ENCODE data around the gene TMEM220.
A peak's percentile ranks its signal among the peaks of the same experiment; 100 is the strongest.
"Not testable (repeated sequence)": the region's sequence is repeated elsewhere in the genome, so short reads cannot be mapped to it uniquely, and the experiment has no call there.

Gene TMEM220

GRCh38 chr17:10754861-10755591, 25.2 kb upstream of the TMEM220 start:
- DNase-seq (ENCODE audit: low spot score) = no peak

- DNase-seq (ENCODE audit: low spot score) = peak; percentile 7
Observed at GRCh38 chr17:10754109-10754508, 24.3 kb upstream of the TMEM220 start.

- DNase-seq (ENCODE audit: low spot score) = no peak
Observed at GRCh38 chr17:10752696-10753095, 22.9 kb upstream of the TMEM220 start.

GRCh38 chr17:10751563-10751962, 21.7 kb upstream of the TMEM220 start:
- no peak for DNase-seq (ENCODE audit: low spot score)

- no peak for DNase-seq (ENCODE audit: low spot score)
Observed at GRCh38 chr17:10750210-10750609, 20.4 kb upstream of the TMEM220 start.

- DNase-seq (ENCODE audit: low spot score) = no peak
Observed at GRCh38 chr17:10748531-10749181, 18.8 kb upstream of the TMEM220 start.

GRCh38 chr17:10745231-10745630, 15.4 kb upstream of the TMEM220 start:
- DNase-seq (ENCODE audit: low spot score) = no peak

GRCh38 chr17:10744501-10745000, 14.7 kb upstream of the TMEM220 start:
- peak; percentile 56 for DNase-seq (ENCODE audit: low spot score)

- no peak for DNase-seq (ENCODE audit: low spot score)
Observed at GRCh38 chr17:10743316-10744009, 13.6 kb upstream of the TMEM220 start.

GRCh38 chr17:10742431-10742830, 12.6 kb upstream of the TMEM220 start:
- DNase-seq (ENCODE audit: low spot score) = no peak

- DNase-seq (ENCODE audit: low spot score) = no peak
Observed at GRCh38 chr17:10741416-10742135, 11.8 kb upstream of the TMEM220 start.

GRCh38 chr17:10739386-10739785, 9.6 kb upstream of the TMEM220 start:
- no peak for DNase-seq (ENCODE audit: low spot score)

- DNase-seq (ENCODE audit: low spot score) = no peak
Observed at GRCh38 chr17:10738521-10739258, 8.9 kb upstream of the TMEM220 start.

GRCh38 chr17:10737736-10738135, 7.9 kb upstream of the TMEM220 start:
- DNase-seq (ENCODE audit: low spot score) = no peak

- DNase-seq (ENCODE audit: low spot score) = peak; percentile 34
Observed at GRCh38 chr17:10737168-10737622, 7.4 kb upstream of the TMEM220 start.

- no peak for DNase-seq (ENCODE audit: low spot score)
Observed at GRCh38 chr17:10735821-10736220, 6.0 kb upstream of the TMEM220 start.

- no peak for DNase-seq (ENCODE audit: low spot score)
Observed at GRCh38 chr17:10735251-10735650, 5.4 kb upstream of the TMEM220 start.

- DNase-seq (ENCODE audit: low spot score) = no peak
Observed at GRCh38 chr17:10733666-10734065, 3.8 kb upstream of the TMEM220 start.

GRCh38 chr17:10732121-10732520, 2.3 kb upstream of the TMEM220 start:
- not testable (repeated sequence) for DNase-seq (ENCODE audit: low spot score)

GRCh38 chr17:10731408-10731879, 1.6 kb upstream of the TMEM220 start:
- no peak for DNase-seq (ENCODE audit: low spot score)

- not testable (repeated sequence) for DNase-seq (ENCODE audit: low spot score)
Observed at GRCh38 chr17:10730247-10730646, 424 bp upstream of the TMEM220 start.

Measured in CD4-positive, alpha-beta T cell treated with Interleukin-6 at 100 ng/mL for 8 hours (primary cell).